ENCODE data around the gene TNS1. TPM values are rescaled to one million over a fixed set of nuclear protein-coding genes. Genes with fewer than 3 reads are reported as not detected.

Gene TNS1
- total RNA-seq, 1 experiment from 2014 or later: 4.5 TPM

- no peak for TF ChIP-seq ZNF219 (CRISPR knock-in tag; IDR thresholded peaks at IDR 0.05; ENCODE audit: borderline replicate concordance)
Observed at GRCh38 chr2:217847552-217848350, 155.0 kb downstream of the TNS1 start (continued).

- Mint-ChIP-seq H3K4me1 (no peaks in the 10 kb centered on the region), H3K9me3 (no peaks in the 10 kb centered on the region), H3K27ac (no peak overlapping the region), H3K36me3 (no peaks in the 10 kb centered on the region), H3K4me3 (no peak overlapping the region), H3K27me3 (ENCODE audit: low read depth) (no peaks in the 10 kb centered on the region)
- TF ChIP-seq ZMAT4 (CRISPR knock-in tag; IDR thresholded peaks at IDR 0.05) (no peak), CREM (CRISPR knock-in tag; IDR thresholded peaks at IDR 0.05) (no peak), ZNF671 (CRISPR knock-in tag; IDR thresholded peaks at IDR 0.05) (no peak), AFF4 (CRISPR knock-in tag; IDR thresholded peaks at IDR 0.05; ENCODE audit: borderline replicate concordance) (no peak), E2F5 (CRISPR knock-in tag; IDR thresholded peaks at IDR 0.05) (no peak), MXD4 (CRISPR knock-in tag; IDR thresholded peaks at IDR 0.05; ENCODE audit: borderline replicate concordance) (no peak), ZNF416 (CRISPR knock-in tag; IDR thresholded peaks at IDR 0.05) (no peak), E2F4 (CRISPR knock-in tag; IDR thresholded peaks at IDR 0.05; ENCODE audit: borderline replicate concordance, low read depth) (no peak), E2F1 (CRISPR knock-in tag; IDR thresholded peaks at IDR 0.05) (no peak), ZNF317 (CRISPR knock-in tag; IDR thresholded peaks at IDR 0.05; ENCODE audit: borderline replicate concordance, low read depth) (no peak)
- POLR2A ChIA-PET: no interaction called here
- no peak for DNase-seq (ENCODE audit: low spot score)
- CTCF ChIA-PET: no interaction called here
- no peak for ATAC-seq
Observed at GRCh38 chr2:217847115-217847514, 155.7 kb downstream of the TNS1 start.

GRCh38 chr2:217846321-217846743, 156.5 kb downstream of the TNS1 start:
- Mint-ChIP-seq H3K4me1 (no peaks in the 10 kb centered on the region), H3K9me3 (no peaks in the 10 kb centered on the region), H3K27ac (no peak overlapping the region), H3K27me3 (ENCODE audit: low read depth) (no peaks in the 10 kb centered on the region), H3K36me3 (no peaks in the 10 kb centered on the region), H3K4me3 (no peak overlapping the region)
- ATAC-seq (no peak), DNase-seq (ENCODE audit: low spot score) (no peak)
- CTCF ChIA-PET: interaction anchor here (1.1 kb wide), 1 partner anchor 10 kb away, joined by 5 read pairs; no protein-coding TSS in a partner anchor
- POLR2A ChIA-PET: no interaction called here
- TF ChIP-seq ZBTB43 (CRISPR knock-in tag; IDR thresholded peaks at IDR 0.05) (no peak), GRHL2 (CRISPR knock-in tag; IDR thresholded peaks at IDR 0.05; ENCODE audit: insufficient replicate concordance, severe bottlenecking) (no peak), IRF1 (CRISPR knock-in tag; IDR thresholded peaks at IDR 0.05) (no peak), ESRRA (CRISPR knock-in tag; IDR thresholded peaks at IDR 0.05; ENCODE audit: borderline replicate concordance) (no peak), MLX (CRISPR knock-in tag; IDR thresholded peaks at IDR 0.05) (no peak), AR (CRISPR knock-in tag; IDR thresholded peaks at IDR 0.05) (no peak), TEAD1 (CRISPR knock-in tag; IDR thresholded peaks at IDR 0.05) (no peak)

All from WTC11 (cell line).